AG10803 (cell line): ENCODE data around the gene AGTRAP.

Experiments
- DNase-seq: peaks from one replicate; pipeline ENCODE4 v3.0.0; 2010; ENCODE audit warnings: low read depth
- H3K4me3 ChIP-seq: 2 replicates; pipeline ENCODE4 v1.5.1; 2011; ENCODE audit warnings: mild to moderate bottlenecking, low read length, control low read depth
- TF ChIP-seq, protein P1 (sequence below): conservative IDR thresholded peaks from 2 replicates; pipeline ENCODE4 v1.5.1; 2011; ENCODE audit warnings: mild to moderate bottlenecking, low read length, control low read depth, inconsistent platforms

AGTRAP gene

DNA sequence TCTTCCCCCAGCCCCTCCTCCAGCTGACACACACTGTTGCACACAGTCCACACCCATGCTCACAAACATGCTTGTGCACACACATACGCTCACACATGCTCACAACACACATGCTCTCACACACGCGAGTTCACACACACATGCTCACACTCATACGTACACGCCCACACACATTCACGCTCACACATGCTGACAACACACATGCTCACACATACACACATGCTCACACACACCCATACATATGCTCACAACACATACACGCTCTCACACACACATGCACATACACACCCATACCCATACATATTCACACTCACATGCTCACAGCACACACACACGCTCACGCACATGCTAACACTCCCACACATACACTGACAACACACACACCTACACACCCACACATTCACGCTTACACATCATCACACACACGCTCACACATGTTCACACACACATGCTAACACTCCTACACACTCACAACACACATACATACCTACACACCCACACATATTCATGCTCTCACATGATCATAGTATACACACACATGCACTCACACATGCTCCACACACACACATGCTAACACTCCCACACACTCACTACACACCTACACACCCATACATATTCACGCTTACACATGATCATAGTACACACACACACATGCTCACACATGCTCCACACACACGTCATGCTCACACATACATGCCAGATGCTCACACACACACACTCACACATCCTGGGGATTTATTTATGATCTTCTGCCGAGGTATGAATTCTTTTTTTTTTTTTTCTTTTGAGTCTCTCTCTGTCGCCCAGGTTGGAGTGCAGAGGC, 33.7 kb upstream of the AGTRAP start:
- no peak for DNase-seq
- H3K4me3 ChIP-seq, result no peak overlapping the region
- TF ChIP-seq, protein P1, sequence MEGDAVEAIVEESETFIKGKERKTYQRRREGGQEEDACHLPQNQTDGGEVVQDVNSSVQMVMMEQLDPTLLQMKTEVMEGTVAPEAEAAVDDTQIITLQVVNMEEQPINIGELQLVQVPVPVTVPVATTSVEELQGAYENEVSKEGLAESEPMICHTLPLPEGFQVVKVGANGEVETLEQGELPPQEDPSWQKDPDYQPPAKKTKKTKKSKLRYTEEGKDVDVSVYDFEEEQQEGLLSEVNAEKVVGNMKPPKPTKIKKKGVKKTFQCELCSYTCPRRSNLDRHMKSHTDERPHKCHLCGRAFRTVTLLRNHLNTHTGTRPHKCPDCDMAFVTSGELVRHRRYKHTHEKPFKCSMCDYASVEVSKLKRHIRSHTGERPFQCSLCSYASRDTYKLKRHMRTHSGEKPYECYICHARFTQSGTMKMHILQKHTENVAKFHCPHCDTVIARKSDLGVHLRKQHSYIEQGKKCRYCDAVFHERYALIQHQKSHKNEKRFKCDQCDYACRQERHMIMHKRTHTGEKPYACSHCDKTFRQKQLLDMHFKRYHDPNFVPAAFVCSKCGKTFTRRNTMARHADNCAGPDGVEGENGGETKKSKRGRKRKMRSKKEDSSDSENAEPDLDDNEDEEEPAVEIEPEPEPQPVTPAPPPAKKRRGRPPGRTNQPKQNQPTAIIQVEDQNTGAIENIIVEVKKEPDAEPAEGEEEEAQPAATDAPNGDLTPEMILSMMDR, result no peak

DNA sequence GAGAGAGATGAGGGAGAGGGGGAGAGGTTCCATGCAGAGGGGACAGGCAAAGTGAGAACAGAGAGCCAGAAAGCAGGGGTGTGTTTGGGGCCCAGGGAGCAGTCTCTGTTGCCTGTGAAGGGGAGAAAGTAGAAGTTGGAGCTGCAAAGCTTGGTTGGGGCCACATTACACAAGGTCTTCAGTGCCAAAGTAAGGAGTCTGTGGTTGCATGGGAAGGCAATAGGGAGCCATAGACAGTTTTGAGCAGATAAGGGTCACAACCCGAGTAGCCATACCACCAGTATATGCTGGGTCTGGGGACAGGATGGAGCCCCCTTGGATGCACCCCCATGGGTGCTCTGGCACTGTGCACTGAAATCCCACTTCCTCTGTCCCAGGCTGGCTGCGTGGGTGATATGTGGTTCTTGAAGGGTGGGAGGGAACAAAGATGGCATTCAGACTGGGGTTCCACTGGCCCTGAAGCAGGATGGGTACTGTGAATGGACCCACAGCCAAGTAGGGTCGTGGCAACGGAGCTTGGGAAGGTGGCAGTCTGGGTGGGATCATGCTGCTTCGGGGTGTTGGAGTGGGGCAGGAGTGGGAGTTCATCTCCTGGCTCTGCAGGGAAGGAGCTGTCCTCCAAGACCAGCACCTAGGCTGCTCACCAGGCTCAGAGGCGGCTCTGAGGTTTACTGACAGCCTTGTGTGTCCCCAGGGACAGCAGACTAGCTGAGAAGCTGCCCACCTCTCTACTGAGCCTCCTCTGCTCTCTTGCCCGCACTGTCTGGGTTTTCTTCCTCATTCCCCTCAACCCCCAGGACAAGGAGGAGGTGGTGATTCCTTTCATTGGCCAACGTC, 32.4 kb upstream of the AGTRAP start:
- DNase-seq, result no peak
- TF ChIP-seq, protein P1, result no peak

DNA sequence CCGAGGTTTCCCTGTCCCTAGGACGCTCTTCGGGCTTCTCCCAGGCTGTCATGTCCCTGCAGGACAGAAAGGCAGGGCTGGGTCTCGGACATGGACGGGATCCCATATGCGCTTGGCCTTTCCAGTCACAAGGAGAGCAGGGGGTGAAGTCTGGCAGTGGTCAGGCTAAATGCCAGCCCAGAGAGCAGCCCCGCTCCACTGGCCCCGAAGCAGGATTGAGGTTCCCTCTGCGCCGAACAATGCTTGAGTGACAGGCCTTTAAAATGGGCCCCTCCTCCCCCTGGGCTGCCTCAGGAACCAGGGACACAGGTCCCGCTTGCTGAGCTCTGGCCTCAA, 31.8 kb upstream of the AGTRAP start:
- no peak for DNase-seq
- TF ChIP-seq, protein P1, result no peak
- H3K4me3 ChIP-seq, result no peak overlapping the region

More for the DNA sequence above, 32.4 kb upstream of the AGTRAP start:
- H3K4me3 ChIP-seq, result no peak overlapping the region

DNA sequence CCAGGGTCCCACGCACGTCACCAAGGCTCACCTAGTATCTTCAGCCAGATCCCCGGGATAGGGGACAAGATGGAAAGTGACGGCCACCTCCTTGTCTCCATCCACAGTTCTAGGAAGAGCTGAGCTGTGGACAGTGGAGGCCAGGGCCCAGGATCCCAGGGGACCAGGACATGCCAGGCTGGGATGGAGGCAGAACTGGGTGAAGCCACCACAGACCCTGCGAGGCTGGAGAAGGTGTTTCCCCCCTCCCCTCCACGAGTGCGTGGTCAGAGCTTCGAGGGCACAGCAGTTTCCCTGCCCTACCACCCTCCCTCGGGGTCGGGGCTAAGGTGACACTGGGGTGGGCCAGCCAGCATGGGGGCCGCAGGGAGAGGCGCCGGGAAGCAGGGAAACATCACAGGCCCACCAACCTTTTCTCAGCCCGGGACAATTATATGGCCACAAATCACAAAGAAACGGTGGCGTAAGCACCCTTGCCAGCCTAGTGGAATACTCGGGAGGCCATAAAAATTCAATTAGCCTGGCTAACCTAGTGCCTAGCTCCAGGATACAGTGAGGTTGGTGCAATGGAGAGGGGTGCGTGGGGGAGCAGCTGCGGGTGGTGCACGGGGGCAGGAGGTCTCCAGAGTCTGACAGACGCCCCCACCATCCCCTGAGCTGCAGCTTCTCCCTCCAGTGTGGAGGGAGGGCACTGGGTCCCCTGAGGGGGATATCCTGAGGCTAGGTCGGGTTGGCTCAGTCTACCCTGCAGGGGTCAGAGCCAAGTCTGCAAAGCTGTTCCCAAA, 31.1 kb upstream of the AGTRAP start:
- no peak overlapping the region for H3K4me3 ChIP-seq
- TF ChIP-seq, protein P1, result no peak
- DNase-seq, result no peak

DNA sequence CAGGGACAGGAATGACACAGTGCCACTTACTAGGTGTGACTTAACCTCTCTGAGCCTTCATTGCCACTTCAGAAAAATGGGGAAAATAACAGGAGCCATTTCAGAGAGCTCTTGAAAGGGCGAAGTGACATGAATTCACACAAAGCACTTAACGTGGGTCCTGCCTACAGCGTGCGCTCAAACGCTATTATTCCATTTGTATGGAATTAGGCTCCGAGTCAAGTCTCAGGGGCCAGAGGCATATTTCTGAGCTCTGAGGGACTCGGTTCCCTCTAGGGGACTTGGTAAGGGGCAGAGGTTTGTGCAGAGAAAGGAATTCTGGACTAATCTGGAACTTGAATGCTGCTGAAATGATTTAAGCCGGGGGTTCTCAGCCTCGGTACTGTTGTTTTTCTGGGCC, 30.3 kb upstream of the AGTRAP start:
- TF ChIP-seq, protein P1, result no peak
- no peak overlapping the region for H3K4me3 ChIP-seq
- no peak for DNase-seq

DNA sequence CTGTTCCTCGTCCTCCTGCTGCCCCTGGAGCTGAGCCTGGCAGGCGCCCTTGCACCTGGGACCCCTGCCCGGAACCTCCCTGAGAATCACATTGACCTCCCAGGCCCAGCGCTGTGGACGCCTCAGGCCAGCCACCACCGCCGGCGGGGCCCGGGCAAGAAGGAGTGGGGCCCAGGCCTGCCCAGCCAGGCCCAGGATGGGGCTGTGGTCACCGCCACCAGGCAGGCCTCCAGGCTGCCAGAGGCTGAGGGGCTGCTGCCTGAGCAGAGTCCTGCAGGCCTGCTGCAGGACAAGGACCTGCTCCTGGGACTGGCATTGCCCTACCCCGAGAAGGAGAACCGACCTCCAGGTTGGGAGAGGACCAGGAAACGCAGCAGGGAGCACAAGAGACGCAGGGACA, 29.6 kb upstream of the AGTRAP start:
- TF ChIP-seq, protein P1, result no peak

More for the DNA sequence above, 29.6 kb upstream of the AGTRAP start:
- no peak for DNase-seq
- no peak overlapping the region for H3K4me3 ChIP-seq
